Stimulated activated CD4-positive, alpha-beta T cell treated with anti-CD3 and anti-CD28 coated beads, Interleukin-15, amount 100 ng/mL, for 1 hour (primary cell): Measurements from ENCODE around the gene ARHGAP24.
"Not testable (repeated sequence)": the region's sequence is repeated elsewhere in the genome, so short reads cannot be mapped to it uniquely, and the experiment has no call there.

Experiments used
- DNase-seq, 2 donors: peaks; one replicate each; pipeline ENCODE4 v3.0.0-alpha.2; 2020; ENCODE audit warnings: low read depth in 1 of 2, low spot score in 1 of 2

ARHGAP24 gene

DNA sequence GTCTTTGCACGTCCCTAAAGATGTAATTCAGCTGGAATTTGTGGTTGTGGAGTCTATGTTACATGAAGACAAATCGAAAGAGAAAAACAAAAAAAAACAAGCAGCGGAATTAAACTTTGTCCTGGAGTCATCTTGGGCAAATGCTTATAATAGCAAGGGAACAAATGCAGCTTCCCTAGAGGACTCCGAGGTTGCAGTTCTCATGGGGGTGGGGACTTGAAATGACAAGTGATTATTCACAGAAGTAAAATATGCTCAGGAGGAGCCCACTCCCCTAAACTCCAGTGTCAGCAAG is 362.4 kb downstream of the ARHGAP24 start:
- DNase-seq, result no peak

DNA sequence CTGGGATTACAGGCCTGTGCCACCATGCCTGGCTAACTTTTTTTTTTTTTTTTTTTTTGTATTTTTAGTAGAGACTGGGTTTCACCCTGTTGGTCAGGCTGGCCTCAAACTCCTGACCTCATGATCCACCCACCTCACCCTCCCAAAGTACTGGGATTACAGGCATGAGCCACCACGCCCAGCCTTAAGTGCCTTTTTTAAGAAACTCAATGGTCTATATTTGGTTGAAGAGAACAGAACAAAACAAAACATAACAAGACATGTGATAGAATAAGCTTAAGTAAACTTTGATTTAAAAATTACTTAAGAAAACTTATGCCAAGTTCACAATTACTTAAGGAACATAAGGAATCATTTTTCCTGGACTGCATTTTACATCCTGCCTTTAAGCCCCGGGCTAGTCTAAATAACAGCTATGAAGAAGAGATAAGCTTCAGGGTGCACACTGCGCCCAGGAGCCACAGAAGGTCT is 365.1 kb downstream of the ARHGAP24 start:
- DNase-seq, result not testable (repeated sequence)

DNA sequence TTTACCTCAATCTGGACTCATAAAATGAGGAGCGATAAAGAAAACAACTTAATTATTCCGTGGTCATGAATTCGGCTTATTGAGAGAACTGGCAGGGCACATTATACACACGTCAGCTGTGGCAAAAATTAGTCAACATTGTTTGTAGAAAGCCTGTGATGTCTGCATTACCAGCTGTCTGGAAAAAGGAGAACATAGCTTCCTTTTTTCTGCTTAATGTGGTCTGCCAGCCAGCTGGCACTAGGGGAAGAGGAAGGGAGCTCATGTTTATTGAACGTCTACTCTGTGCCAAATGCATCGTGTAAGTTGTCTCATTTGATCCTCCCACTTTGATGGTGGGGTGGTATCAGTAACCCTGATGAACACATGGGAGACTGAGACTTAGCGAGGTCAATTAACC is 367.6 kb downstream of the ARHGAP24 start:
- no peak for DNase-seq

DNA sequence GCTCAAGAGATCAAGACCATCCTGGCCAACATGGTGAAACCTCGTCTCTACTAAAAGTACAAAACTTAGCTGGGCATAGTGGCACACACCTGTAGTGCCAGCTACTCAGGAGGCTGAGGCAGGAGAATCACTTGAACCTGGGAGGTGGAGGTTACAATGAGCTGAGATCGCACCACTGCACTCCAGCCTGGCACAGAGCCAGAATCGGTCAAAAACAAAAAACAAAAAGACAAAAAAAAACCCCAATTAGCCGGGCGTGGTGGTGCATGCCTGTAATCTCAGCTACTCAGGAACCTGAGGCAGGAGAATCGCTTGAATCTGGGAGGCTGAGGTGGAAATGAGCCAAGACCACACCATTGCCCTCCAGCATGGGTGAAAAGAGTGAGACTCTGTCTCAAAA is 378.8 kb downstream of the ARHGAP24 start:
- not testable (repeated sequence) for DNase-seq

DNA sequence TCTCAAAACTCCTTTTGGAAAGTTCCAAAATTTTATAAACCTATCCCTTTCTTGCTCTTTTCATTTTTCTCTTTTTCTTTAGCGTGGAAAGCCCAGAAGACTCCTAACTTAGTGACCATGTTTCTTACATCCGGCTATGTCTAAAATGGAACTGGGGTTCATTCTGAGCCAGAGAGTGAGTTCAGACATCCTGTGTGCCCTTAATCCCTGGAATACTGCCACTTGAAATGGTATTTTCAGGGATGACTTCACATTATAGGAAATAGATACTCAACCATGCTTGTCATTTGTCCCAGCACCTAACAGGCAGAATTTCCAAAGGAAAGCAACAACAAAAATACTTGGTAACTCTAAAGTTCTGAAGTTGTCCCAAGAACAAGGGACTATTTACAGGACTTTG is 379.6 kb downstream of the ARHGAP24 start:
- DNase-seq, result no peak

DNA sequence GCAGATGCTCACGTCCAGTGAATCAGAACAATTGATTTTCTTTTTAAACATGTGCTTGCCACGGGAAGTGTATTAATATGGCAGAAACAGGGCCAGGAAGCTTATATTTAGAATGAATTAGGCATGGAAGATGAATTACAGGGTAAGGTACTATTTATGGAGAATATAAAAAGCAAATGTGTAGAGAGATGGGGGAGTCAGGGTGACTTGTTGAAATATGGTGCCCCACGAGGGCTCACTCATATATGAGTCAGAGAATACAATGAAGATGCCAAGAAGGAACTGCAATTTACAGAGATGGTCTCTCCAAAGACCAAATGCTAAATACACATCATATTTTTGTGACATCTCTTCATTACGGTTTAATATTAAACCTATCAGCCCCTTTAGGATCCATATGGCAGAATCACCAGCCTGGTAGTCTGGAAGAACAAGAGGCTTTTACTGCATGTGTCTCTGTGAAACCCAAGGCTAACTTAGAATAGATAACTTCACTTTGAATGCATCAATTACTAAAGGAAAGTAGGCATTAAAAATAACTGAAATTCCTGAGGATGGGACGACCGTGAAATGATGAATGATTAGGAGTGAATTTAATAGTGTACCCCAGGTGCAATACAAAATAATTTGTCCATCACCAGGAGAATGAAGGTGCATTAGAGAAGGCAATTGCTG is 385.3 kb downstream of the ARHGAP24 start:
- no peak for DNase-seq

DNA sequence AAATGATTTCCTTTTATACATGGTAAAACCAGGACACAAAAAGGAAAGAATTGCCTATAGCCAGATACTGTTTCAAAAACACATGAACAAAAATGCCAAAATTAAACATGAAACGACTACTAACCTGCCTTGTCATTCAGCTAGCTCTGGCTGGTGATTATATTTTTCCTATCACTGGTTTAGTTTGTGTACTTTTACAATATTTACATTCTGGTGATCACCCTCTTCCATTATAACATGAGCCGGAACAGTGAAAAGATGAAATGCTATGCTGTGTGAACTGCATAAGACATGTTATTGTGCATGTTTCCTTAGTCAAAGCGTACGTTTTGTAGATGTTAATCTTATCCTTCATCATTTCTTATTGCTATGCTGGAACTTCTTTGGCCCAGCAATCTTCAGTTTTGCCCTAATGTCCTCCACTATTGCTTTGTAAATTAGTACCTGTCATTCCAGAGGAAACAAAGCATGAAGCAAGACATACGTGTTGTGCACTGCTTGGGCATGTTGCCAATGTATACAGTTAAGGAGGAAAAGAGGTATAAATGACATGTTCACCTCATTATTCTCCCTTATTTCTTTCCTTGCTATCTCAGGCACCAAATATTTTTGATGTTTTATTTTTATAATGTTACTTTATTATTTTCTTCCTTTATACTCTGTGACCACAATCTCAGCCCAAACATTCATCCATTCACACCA is 386.3 kb downstream of the ARHGAP24 start:
- DNase-seq, result no peak

- DNase-seq, result no peak
Measured at GRCh38 chr4:85862896-85863295, 387.9 kb downstream of the ARHGAP24 start.

- no peak for DNase-seq
Measured at GRCh38 chr4:85864259-85865205, 389.6 kb downstream of the ARHGAP24 start.

DNA sequence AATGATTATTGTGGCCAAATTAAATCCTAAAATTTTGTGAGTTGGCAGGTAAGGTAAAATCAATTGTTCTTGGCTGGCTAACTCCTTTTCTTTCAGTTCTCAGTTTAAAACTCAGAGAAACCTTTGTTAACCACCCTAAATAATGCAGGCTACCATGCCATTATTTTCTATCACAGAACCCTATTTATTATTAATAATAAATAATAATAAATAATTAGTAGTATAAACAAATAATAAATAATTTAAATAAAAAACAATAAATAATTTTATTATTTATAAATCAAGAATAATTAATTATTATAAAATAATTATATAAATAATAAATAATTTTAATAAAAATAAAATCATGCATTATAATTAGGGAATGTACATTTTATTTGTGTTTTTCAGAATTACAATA is 390.3 kb downstream of the ARHGAP24 start:
- DNase-seq, result no peak

DNA sequence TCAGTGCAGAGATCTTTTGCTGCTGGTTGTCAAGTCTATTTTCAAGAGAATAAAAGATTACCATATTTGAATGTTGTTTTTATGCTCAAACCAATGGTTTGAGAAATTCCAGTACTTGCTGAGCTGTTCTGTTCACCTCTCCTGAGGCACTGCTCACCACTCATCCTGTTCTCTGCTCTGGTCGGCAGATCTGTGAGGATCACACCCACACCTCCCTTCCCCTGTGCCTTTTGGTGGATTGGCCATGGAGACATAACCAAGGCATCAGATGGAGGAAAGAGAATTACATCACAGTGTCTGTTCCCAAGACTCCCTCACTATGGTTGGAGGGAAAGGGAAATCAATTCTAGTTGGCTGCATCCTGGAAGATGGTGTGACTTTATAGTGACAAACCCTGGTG is 391.6 kb downstream of the ARHGAP24 start:
- DNase-seq, result no peak

DNA sequence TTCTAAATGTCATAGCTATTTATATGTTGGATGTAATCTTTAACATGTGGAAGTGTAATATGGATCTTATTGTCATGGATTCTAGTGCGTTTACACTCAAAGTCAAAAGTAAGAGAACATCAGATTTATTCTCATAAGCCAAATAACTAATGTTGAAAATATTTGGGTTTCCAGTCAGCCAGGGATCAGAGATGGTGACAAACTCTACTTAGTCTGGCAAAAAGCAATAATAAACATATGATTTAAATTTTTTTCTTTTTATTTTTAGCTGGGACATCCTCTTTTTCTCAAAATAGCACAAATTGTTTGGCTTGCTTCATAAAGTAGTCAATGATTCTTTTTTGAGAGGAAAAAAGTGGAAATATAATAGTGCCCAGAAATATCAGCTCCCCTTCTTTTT is 392.3 kb downstream of the ARHGAP24 start:
- no peak for DNase-seq

- no peak for DNase-seq
Measured at GRCh38 chr4:85869181-85869580, 394.2 kb downstream of the ARHGAP24 start.

DNA sequence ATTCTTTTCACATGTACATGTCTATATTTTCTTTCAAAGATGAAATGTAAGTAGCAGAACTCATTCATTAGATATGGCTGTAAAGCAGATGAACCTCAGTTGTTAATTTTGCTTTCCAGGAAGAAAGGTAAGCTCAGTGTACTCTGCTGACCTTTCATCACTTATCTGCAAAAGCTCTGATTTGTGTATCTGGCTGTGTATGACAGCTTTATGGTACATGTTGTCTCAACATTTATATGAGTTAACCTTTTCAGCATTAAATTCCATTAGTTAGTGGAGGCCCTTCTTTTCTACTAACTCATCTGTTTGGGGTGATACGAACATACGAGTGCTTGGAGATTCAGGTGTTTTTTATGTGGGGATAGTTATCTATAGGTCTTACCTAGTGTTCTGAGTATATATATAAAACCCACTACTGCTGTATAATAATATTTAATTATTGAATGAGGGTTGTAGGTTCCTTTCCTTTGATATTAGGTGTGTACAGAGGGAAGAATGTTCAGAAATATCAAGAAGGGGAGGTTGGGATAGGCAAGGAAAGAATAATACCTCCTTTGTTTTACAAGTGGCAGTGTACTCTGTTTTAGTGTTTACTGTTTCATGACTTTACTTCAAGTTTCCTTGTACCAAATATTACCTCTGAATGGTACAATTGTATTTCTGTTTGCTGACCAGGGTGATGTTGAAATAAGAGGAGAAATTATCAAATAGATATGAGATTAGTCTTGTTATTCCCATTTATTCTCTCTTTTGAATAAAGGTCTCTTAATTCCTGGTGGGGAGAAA is 395.5 kb downstream of the ARHGAP24 start:
- no peak for DNase-seq

GRCh38 chr4:85873566-85873965 is 398.6 kb downstream of the ARHGAP24 start:
- no peak for DNase-seq

- no peak for DNase-seq
Measured at GRCh38 chr4:85879518-85879917, 404.6 kb downstream of the ARHGAP24 start.

- DNase-seq, result no peak
Measured at GRCh38 chr4:85883180-85883579, 408.2 kb downstream of the ARHGAP24 start.

- no peak for DNase-seq
Measured at GRCh38 chr4:85884251-85884650, 409.3 kb downstream of the ARHGAP24 start.

- no peak for DNase-seq
Measured at GRCh38 chr4:85886665-85887064, 411.7 kb downstream of the ARHGAP24 start.

DNA sequence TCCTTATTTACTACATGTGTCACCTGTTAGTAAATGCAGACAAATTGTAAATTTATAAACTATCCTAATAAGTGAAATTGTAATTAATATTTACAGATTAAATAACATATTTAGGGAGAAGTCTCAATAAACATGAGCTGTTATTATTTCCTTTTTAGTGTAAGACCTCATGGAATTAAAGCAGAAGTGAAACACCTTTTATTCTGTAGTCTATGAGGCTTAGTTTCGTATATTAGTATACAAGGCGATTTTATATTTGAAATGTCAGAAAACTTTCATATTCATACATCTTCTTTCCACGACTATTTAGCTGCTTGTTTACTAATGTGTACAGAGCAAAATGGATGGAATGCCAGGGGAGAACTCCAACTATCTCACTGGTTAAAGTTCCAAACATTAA is 414.4 kb downstream of the ARHGAP24 start:
- no peak for DNase-seq

DNA sequence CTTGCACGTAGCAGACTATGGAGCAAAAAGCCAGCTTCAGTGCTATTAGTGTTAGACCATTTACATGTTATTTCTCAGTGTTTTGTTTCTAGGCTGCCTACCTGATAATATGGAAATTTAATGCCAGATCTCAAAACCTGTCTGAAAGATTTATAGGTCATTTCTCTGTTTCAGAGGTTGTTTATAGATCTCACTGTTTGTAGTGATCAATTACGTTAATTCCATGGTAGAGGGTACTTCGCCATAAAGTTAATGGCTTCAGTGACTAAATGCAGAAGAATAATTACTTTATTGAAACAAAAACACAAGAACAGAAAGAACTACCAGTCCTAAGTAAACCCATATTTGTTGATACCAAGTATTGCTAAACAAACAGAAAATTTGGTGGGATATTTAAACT is 420.8 kb downstream of the ARHGAP24 start:
- no peak for DNase-seq
